GM21526 (cell line): Measurements from ENCODE around the gene HSPB6.

Experiments used
- ATAC-seq: cut with Tn5 transposase; IDR thresholded peaks from one replicate; pipeline ENCODE4 v1.9.1; 2021; ENCODE audit warnings: moderate library complexity; ENCODE audit not compliant: unreplicated experiment, low FRiP score

The HSPB6 gene

DNA sequence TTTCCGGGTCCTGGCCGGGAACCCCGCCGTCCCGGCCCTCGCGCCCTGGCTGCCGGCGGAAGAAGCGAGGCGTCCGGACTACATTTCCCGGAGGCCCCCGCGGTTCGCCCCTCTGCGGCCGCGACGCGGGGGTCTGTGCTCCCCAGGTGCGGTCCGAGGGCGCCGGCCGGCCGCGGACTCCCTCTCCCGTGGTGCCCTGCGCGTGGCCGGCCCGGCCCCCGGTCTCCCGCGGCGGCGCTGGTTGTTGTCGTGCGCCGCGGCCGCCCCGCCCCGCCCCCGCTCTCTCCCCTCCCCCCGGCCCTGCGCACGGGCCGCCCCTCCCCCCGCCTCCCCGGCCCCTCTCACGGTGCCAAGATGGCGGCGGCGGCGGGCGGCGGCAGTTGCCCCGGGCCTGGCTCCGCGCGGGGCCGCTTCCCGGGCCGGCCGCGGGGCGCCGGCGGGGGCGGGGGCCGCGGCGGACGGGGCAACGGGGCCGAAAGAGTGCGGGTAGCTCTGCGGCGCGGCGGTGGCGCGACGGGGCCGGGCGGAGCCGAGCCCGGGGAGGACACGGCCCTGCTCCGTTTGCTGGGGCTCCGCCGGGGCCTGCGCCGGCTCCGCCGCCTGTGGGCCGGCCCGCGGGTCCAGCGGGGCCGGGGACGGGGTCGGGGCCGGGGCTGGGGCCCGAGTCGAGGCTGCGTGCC is 39.0 kb downstream of the HSPB6 start, which contains the start of gene KMT2B:
TSS of gene KMT2B (plus strand) at position 339 of the 680 bp plus-strand sequence. CDS start at position 355, 16 bp downstream.
- peak; percentile 33 for ATAC-seq

DNA sequence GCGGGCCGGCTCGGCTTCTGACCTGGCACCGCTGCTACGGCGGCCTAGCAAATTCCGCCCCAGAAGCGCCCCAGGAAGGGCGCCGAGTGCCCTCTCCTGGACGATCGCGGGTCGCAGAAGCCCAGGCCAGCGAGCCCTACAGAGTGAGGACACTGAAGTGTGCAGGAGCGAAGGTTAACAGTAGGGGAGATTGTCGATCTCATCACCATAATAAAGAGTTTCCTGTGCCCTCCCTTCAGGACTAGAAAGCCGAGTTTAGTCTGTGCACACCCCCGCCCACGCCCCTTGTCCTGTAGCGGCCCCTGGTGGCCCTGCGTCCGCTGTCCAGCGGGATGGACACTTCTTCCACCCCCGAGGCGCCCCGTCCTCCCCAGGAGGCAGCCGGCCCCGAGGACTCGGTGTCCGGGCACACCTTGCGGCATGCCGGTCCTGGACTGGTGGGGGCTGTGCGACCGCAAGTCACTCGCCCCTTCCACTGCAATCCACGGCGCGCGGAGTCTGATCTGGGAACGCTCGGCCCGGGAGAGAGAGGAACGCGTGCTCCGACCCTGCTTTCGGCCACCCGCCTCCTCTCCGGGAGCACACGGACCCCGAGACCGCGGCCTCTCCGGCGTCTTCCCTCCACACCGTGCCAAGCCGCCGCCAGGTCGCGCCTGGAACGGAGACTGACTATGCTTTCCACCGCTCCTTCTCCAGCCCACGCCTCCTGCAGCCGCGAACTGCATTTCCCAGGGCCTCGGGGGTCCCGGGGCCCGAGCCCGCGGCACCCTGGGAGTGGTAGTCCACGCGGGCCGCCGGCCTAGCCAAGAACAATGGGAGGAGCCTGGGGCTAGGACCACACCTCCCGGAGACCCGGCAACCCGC is 39.8 kb downstream of the HSPB6 start:
- ATAC-seq = peak; percentile 39

DNA sequence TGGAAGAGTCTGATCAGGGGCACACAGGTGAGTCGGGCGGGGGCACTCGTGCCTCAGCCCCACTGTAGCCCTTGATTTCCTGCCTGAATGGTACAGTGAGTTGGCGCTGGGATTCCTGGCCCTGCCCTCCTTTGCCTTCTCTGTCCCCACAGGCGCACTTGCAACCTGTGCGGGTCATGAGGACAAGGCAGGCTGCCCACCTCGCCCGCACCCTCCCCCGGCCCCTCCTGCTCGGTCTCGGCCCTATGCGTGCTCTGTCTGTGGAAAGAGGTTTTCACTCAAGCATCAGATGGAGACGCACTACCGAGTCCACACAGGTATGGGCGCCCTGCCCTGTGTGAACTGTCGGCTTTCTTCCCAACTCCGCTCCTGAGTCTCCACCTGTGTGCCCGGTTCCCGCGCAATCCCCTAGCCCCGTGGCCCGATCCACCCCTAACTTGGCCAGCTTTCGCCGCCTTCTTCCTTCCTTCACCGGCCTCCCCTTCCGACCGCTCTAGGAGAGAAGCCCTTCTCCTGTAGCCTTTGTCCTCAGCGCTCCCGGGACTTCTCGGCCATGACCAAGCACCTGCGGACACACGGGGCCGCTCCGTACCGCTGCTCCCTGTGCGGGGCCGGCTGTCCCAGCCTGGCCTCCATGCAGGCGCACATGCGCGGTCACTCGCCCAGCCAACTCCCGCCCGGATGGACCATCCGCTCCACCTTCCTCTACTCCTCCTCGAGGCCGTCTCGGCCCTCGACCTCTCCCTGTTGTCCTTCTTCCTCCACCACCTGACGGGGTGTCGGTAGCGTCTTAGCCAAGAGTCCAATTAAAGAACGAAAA is 40.6 kb downstream of the HSPB6 start:
- ATAC-seq = peak; percentile 10

DNA sequence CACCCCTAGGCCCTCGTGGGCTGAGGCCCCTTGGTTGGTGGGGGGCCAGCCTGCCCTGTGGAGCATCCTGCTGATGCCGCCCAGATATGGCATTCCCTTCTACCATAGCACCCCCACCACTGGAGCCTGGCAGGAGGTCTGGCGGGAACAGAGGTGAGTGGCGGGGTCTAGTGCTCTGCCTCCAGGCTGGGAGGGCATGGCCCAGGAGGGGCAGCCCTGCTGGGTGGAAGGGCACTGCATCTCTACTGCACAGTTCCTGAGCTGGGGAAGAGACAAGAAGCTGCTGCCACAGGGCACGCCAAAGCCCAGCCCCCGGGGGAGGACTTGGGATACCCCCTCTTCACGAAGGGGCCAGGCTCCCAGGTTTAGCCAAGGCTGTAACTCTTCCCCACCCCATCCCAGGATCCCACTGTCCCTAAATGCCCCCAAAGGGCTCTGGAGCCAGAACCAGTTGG is 41.4 kb downstream of the HSPB6 start:
- ATAC-seq = no peak

DNA sequence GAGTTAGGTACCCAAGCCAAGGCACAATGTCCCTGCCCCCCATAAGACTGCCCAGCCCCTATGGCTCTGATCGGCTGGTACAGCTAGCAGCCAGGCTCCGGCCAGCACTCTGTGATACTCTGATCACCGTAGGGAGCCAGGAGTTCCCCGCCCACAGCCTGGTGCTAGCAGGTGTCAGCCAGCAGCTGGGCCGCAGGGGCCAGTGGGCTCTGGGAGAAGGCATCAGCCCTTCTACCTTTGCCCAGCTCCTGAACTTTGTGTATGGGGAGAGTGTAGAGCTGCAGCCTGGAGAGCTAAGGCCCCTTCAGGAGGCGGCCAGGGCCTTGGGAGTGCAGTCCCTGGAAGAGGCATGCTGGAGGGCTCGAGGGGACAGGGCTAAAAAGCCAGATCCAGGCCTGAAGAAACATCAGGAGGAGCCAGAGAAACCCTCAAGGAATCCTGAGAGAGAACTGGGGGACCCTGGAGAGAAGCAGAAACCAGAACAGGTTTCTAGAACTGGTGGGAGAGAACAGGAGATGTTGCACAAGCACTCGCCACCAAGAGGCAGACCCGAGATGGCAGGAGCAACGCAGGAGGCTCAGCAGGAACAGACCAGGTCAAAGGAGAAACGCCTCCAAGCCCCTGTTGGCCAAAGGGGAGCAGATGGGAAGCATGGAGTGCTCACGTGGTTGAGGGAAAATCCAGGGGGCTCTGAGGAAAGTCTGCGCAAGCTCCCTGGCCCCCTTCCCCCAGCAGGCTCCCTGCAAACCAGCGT is 42.1 kb downstream of the HSPB6 start:
- no peak for ATAC-seq

DNA sequence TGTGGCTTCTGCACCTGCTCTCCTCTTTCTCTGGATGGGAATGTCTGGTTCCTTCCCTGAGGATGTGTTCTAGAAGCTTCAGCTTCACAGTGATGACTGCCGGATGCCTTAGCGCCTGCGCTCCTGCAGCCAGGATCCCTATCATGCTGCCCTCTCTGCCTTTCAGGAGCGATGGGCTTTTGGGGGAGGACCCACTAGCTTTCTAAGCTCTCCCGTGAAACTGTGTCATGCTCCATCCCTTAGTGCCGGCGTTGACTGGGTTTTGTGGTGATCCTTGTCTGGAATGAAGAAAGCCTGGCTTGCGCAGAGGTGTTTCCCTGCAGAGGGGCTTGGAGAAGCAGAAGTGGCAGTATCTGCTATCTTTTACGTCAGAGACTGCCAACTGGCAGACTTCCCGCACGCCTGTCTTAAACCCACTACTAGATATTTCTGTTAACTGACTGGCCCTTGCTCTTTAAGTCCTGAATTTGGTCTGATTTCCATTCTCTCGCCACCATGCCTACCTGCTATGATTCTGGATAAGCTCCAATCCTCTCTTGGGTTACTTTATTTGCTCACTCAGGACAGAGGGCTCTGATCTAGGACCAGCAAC is 42.8 kb downstream of the HSPB6 start:
- ATAC-seq = no peak

DNA sequence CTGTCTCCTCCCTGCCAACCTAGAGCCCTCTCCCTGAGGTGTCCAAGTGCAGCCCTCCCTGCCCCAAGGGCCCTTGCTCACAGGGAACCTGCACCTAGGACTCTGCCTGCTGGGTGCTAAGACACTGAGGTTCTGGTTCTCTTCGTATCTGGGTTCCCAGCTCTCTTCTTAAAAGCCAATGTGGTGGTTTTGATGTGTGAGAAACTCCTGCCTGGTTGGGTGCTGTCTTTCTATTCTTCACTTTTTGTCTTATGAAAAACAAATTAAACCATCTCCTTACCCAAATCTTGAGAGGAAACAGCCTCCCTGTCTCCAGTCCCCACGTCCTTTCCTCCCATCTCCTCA is 43.4 kb downstream of the HSPB6 start:
- ATAC-seq = no peak

DNA sequence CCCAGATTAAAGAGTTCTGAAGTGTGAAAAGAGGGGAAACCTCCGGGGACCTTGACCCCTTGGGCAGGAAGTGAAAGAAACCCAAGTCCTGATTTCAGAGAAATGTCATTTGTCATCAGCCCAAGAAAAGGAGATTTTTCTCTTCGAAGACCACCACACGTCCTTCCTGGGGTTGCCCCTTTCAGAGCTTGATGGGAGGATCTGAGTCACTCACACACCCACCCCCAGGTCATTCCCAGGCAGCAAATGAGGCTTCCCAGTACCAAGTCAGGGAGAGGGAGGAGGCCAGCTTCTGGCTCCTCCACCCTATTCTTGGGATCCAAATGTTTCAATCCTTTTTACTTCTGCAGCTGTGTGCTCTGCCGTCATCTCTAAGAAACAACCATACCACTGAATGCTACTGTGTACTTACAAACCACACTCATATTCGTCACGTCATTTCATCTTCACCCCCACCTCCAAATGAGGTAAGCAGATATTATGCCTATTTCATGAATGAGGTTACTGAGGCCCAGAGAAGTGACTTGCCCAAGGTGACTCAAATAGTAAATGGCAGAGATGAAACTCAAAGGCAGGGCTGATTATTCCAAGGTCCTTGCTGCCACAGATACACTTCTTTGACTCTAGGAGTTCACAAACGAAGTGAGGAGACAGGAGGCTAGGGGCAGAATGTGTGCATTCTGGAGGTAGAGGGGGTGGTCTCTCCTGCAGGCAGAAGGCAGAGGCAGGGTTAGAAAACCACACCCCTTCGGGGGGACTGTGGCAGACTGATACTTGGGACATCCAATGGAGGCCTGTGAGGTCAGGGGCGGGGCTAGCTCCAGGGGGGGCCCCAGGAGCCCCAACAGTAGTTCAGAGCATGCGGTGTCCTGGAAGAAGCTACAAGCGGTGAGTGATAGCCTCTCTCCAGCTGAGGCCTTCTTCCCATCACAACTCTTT is 44.0 kb downstream of the HSPB6 start:
- no peak for ATAC-seq

DNA sequence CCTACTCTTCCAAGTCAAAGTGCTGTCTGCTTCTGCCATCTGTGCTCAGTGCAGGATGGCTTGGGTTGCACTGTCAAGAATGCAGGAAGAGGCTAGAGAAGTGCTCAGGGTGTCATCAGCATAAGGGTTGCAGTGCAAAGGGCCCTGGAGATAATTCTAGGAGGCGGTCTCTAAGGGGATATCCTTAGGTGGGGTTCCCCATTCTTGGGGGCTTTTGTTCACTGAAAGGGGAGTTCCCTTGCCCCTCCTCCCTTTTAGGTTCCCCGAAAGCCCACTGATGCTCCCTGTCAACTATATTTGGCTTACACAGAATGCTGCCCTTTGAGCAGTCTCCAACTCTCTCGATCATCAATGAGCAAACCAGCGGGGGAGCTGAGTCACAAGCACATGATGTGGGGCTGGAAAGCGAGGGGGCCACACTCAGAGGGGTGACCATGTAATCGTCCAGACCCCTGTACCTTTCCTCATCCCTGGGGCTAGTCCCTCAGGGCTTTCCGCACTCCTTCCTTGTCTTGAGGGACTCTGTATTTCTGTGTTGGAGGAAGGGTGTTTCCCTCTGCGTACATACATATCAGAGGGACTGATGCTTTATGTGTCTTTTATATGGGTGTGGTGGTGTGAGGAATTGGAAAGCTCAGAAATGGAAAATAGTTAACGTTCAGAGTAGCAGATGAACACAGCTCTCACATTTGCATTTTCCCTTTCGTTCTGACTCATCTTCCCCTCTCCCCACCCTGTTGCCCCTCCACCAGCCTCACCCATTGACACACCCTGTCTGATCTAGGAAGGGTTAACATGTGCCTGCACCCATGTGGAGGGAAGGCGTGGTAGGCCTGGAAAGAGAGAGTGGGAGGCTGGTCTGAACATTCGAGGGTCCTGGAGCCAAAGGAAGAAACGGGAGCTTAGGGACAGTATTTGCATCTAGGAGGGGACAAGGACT is 45.8 kb downstream of the HSPB6 start:
- no peak for ATAC-seq

DNA sequence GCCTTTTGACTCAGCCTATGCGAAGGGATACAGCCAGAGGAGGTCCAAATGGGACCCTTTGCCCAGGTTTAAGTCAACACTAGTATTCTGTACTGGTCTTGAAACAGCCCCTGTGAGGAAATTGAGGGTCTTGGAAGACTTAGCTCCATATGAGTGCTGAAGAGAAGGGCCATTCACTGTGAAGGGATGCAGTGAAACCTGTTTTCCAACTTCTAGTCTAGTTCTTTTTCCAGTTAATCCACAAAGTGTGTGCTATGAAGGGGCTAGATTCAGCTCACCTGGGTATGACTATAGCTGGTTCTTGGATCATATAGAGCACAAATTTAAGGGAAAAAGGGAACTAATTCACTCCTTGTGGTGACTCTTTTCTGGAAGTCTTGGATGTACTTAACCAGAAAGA is 48.4 kb downstream of the HSPB6 start:
- no peak for ATAC-seq
